ENCODE measurements around the gene ADCYAP1R1. TPM values are rescaled to one million over a fixed set of nuclear protein-coding genes. Genes with fewer than 3 reads are reported as not detected.

Gene ADCYAP1R1
- total and polyA plus RNA-seq, 12 donors, result 0.22 to 25.0 (median 1.5) TPM

GRCh38 chr7:31107106-31108090, 55.3 kb downstream of the ADCYAP1R1 start:
- Histone ChIP-seq H3K9me3 (replicated peaks in 1 of 3) (no peaks in the 10 kb centered on the region), H3K36me3 (replicated peaks in 1 of 2) (no peaks in the 10 kb centered on the region), H3K27ac (no peak overlapping the region), H3K27me3 (no peaks in the 10 kb centered on the region), H3K4me3 (no peak overlapping the region), H3K4me1 (replicated peaks in 1 of 2) (no peaks in the 10 kb centered on the region)
- WGBS, 4 donors, result 72 to 88% (median 85%) methylated on average over 9 to 15 of the region's 15 CpGs
- intact Hi-C loops (cut with DNase I), result loop anchor here in 1 of 2 donors (10.0 kb wide), 1 partner anchor 83 kb away; no protein-coding TSS in a partner anchor
- DNase-seq, result peak in 2 of 7 donors; percentile 12 to 34
- TF ChIP-seq CTCF (IDR thresholded peaks at IDR 0.05), result no peak
- TF ChIP-seq POLR2A (IDR thresholded peaks at IDR 0.05), result no peak

GRCh38 chr7:31108097-31108657, 56.1 kb downstream of the ADCYAP1R1 start:
- no peaks in the 10 kb centered on the region for H3K9me3 ChIP-seq (replicated peaks in 1 of 3)
- no peaks in the 10 kb centered on the region for H3K36me3 ChIP-seq (replicated peaks in 1 of 2)
- no peaks in the 10 kb centered on the region for H3K4me1 ChIP-seq (replicated peaks in 1 of 2)
- WGBS, 4 donors, result 57 to 74% (median 69%) methylated on average over 1 of the region's 1 CpG
- no peaks in the 10 kb centered on the region for H3K27me3 ChIP-seq
- TF ChIP-seq POLR2A (IDR thresholded peaks at IDR 0.05) (no peak), CTCF (IDR thresholded peaks at IDR 0.05) (no peak)
- H3K4me3 ChIP-seq, result no peak overlapping the region
- DNase-seq, result peak in 1 of 7 donors; percentile 34
- H3K27ac ChIP-seq, result no peak overlapping the region
- intact Hi-C loops (cut with DNase I), result loop anchor here in 1 of 2 donors (10.0 kb wide), 1 partner anchor 83 kb away; no protein-coding TSS in a partner anchor

GRCh38 chr7:31109751-31110150, 57.6 kb downstream of the ADCYAP1R1 start:
- Histone ChIP-seq H3K27ac (no peak overlapping the region), H3K9me3 (replicated peaks in 1 of 3) (no peaks in the 10 kb centered on the region), H3K36me3 (replicated peaks in 1 of 2) (no peaks in the 10 kb centered on the region), H3K4me1 (replicated peaks in 1 of 2) (no peaks in the 10 kb centered on the region), H3K4me3 (no peak overlapping the region), H3K27me3 (no peaks in the 10 kb centered on the region)
- TF ChIP-seq CTCF (IDR thresholded peaks at IDR 0.05), result no peak
- TF ChIP-seq POLR2A (IDR thresholded peaks at IDR 0.05), result no peak
- WGBS, 4 donors, result 81 to 92% (median 90%) methylated on average over 3 of the region's 3 CpGs
- intact Hi-C loops (cut with DNase I), result loop anchor here in 1 of 2 donors (10.0 kb wide), 1 partner anchor 85 kb away; no protein-coding TSS in a partner anchor
- DNase-seq, result peak in 1 of 7 donors; percentile 28

All from adrenal gland (tissue), 12 donors.